GM20431 (cell line): ENCODE results near the gene TENT4A.
"Not testable (repeated sequence)": the region's sequence is repeated elsewhere in the genome, so short reads cannot be mapped to it uniquely, and the experiment has no call there.

Experiments
- in situ Hi-C: fragments of 300-500 bp; cut with MseI, MboI; formaldehyde crosslinking; loops from one replicate; pipeline ENCODE4 v1.15.0; 2020; ENCODE audit warnings: low sequenced_read_pairs; ENCODE audit not compliant: unreplicated experiment

Gene TENT4A

DNA sequence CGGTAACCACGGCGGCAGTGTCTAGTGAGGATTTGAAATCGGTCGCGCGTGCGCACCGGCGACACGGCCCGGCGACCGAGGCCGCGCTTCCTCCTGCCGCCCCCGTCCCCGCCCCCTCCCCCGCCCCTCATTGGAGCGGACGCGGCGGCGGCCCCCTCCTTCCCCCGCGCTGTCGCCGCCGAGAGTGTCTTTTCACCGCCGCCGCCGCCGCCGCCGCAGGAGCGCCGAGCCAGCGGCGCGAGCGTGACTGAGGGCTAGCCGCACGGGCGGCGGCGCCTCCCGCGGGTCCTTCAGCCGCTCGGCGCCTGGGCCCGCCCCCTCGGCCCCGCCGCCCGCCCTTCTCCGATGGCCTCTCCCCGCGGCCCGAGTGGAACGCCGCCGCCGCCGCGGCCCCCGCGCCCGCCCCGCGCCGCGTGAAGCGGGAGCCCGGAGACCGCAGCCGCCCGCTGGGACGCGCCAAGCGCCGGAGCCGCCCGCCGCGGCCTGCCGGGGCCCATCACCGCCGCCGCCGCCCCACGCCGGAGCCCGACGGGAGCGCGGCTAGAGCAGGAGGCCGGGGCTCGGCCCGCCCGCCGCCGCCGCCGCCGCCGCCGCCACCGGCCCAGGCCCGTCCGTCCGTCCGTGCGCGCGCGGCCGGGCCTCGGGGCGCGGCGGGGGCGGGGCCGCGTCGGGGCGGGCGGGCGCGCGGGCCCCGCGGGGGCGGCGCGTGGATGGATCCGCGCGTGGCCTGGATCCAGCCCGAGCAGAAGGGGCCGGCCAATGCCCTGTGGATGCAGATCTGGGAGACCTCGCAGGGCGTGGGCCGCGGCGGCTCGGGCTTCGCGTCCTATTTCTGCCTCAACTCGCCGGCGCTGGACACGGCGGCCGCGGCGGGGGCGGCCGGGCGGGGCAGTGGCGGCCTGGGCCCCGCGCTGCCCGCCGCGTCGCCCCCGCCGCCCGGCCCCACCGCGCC, at the start of gene TENT4A:
Gene TENT4A, plus strand, starts transcription at position 159 of the 952 bp plus-strand sequence. Its CDS starts 552 bp downstream, at position 711.
- in situ Hi-C loops = no loop called here

DNA sequence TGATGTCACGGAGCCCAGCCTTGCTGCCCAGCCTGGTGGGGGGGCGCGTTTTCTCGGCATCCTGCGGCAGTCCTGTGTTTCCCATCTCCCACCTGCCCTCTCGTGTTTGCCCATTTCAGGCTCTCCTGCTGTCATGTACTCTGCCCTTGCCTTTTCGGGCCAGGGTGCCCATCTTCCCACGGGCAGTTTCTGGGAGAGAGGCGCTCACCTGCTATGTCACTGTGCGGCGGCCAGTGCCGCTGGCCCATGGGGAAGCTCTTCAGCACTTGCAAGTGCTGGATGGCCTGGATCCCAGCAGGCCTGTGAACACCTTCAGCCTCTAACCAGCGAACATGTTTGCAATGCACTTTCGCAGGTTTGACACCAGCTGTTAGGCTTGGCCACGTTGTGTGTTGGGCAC, 46.5 kb upstream of the TENT4A start:
- in situ Hi-C loops = no loop called here

DNA sequence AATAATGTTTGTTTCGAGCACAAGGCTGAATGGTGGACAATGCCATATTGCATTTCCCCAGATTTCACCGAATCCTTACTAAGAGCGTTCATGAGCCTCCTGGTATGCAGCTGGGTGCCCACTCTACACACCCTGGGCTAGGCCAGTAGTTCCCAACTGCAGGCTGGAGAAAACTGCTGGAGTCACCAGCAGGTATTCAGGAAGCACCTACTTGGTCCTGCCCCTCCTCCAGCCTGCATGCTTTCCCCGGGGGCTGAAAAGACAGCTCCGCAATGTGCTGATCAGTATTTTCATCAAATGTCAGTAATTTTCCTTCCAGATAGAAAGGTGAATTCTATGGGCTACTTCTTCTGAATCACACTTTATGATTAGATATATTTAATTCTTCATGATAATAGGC, 45.6 kb upstream of the TENT4A start:
- in situ Hi-C loops = no loop called here

DNA sequence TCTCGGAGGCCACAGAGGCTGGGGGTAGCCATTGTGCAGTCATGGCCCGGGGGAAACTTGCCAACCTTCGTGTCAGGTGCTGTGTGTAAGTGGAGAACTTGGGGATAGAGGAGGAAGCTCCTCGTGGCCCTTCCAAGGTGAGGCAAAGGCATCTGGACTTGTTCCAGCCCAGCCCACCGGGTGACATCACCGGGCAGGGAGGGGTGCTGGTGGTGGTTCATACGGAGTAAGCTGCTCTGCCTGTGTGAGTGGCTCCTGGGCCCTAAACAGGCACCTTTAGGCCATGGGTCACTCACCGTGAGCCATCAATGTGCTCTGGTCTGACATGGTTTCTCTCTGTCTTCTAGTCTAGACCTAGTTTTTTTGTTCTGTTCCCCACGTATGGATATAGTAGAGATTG, 44.5 kb upstream of the TENT4A start:
- in situ Hi-C loops = not testable (repeated sequence)

DNA sequence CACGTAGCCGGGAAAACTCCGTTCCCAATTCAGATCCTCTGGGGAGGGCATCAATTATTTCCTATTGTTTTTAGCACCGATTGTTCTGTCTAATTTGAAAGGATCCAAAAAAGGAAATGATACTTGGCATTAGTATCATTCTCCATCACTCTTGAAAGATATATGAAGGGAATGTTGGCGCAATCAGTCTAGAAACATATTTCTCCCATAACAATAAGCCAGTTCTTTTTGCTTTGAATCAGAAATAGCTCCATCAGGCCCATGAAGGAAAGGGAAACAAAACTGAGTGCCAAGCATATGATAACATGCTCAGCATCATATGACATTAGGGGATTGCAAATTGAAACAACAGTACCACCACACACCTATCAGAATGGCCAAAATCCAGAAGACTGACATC, 40.2 kb upstream of the TENT4A start:
- in situ Hi-C loops = no loop called here

DNA sequence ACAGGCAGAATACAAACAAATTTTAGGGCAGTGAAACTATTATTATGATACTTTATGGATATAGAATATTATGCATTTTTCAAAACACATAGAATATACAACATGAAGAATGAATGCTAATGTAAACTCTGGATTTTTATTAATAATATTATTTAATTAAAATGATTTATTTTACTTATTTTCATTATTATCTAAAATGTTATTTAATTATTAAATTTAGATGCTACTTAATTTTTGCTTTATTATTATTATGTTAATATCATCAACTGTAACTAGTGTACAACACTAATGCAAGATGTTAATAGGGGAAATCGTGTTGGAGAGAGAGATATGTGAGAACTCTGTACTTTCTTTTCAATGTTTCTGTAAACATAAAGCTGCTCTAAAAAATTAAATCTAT, 39.3 kb upstream of the TENT4A start:
- in situ Hi-C loops = no loop called here

DNA sequence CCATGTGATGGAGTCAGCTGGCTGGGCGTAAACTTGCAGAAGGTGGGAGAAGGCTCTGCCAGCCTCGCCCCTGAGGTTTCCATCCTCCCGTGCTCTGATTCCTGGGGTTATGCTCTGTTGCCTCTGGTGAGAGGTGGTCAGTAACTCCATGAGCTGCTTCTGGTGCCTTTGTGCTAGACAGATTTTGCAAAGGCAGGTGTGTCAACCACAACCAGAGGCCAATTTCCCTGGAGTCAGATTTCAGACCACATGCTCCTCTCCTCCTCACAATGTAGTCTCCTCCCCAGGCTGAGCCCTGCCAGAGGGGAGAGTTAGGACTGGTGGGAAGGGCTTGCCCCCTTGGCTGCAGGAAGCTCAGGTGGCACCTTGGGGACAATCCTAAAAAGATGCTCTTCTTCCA, 38.8 kb upstream of the TENT4A start:
- in situ Hi-C loops = no loop called here

DNA sequence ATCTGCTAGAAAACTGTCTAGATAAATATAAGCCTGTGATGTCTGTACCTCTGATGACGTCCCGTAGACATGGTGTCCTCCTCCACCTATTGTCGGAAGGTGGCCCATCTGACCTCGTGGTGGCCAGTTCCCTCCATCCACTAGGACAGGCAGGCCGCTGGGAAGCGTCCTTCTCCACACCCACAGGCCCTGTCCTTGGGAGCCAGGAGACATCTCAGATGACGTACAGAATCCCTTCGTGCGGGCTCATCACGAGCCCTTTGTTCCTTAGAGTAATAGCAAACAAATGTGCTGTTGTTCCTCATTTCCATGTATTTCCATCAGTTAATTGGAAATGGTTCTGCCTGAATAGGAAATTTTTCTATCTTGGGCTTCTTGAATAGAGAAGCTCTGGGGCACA, 38.3 kb upstream of the TENT4A start:
- in situ Hi-C loops = no loop called here

DNA sequence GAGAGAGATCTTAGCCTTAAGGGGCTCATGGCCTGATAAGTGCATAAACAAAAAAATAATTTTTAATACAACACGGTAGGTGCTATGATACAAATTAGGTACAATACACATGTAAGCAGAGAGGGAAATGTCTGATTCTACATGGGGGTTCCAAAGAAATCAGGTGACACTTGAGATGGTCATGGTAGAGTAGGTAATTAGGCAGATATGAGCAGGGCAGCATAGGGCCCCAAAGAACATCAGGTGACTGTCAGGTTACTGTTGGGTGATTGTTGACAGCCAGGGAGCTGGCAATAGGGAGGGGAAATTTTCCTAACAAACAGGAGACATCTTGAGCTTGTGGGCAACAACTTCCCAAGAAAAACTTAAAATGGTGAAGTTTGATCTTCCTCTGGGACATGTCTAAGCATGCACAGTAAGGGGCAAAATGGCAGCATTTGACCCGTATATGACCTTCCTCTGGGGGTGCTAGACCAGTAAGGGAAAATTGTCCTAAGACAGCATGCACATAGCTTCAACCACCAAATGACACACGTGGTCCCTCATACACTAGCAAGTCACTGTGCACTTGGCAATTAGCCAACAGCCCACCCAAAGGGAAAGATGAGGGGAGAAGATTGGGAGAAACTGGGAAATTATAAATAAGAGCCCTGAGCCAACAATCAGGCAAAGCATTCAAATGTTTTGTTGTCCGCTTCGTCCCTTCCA, 37.3 kb upstream of the TENT4A start:
- in situ Hi-C loops = no loop called here

DNA sequence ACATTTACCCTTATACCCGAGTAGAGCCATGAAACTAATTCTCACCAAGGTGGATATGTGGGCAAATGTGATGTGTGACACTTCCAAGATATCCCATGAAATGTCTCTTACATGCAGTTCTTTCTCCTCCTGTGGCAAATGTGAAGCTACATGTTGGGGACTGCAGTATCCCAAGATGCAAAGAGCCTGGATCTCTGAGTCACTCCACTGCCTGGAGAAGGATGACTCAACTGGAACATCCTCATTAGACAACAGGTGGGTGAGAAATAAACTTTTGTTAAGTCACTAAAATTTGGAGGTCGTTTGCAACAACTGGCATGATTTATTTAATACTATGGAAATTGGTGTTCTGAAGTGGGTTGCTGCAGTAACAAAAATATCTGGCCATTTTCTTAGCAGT, 36.5 kb upstream of the TENT4A start:
- in situ Hi-C loops = no loop called here

DNA sequence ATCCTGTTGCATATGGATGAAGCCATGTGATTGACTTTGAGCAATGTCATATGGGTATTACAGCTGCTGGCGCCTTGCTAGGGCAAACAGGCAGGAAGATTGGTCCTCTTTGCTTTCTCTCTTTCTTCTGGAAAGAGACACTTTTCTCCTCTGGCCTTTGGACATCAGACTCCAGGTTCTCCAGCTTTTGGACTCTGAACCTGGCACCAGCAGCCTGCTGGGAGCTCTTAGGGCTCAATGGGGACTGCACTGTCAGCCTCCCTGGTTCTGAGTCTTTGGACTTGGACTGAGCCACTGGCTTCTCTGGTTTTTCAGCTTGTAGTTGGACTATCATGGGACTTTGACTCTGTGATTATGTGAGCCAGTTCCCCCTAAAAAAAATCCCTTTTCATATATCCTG, 34.8 kb upstream of the TENT4A start:
- in situ Hi-C loops = no loop called here

DNA sequence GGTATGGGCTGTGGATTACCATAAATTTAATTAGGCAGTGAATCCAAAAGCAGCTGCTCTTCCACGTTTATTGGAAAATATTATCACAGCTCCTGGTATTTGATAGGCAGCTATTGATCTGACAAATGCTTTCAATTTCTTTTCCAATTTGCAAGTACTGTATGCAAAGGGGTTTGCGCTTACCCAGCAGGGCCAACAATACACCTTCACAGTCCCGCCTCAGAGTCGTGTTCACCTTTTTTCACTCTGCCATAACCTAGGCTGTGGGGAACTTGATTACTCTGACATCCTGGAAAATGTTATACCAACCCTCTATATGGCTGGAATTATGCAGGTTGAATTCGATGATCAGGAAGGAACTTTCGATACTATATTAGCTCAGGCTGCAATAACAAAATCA, 32.3 kb upstream of the TENT4A start:
- in situ Hi-C loops = no loop called here

DNA sequence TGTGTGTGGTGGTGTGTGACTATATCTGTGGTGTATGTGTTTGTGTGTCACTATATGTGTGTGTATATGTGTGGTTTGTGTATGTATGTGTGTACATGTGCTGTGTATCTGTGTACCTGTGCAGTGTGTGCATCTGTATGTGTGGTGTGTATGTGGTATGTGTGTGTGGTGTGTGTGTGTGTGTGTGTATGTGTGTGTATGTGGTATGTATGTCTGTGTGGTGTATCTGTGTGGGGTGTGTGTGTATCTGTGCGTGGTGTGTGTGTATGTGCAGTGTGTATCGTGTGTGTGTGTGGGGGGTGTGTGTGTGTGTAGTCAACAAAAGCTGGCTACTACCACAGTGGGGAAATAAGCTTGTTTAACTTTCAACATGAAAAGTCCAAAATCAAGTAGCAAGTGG, 31.6 kb upstream of the TENT4A start:
- in situ Hi-C loops = no loop called here

DNA sequence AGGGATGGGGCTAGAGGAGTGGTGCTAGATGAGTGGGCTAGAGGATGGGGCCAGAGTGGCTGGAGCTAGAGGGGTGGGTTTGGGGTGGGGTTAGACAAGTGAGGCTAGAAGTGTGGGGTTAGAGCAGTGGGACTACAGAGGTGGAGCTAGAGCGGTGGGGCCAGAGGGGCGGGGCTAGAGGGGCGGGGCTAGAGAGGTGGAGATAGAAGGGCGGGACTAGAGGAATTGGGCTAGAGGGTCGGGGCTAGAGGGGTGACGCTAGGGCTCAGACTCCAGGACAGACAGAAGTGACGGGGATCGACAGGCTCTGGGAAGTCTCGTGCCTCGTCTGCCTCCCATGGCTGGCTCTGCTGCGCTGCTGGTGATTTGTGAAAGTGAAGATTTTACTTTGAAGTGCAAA, 31.0 kb upstream of the TENT4A start:
- in situ Hi-C loops = no loop called here

DNA sequence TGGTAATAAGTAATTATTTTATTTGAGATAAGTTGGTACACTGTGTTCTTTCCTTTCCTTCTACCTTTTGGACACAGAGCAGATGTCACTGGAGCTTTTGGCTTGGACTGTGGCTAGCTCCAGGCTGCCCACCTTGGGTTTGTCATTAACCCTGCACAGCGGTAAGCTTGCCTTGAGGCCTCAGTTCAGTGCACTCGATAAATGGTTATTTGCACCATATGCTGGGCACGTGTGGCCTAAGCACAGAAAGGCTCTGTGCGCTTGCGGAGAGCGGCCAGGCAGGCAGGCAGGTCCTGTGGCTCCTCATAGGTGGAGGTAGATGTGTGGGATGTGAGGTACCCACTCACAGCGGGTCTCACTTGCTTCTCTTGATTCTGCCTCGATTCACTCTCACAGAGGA, 30.0 kb upstream of the TENT4A start:
- in situ Hi-C loops = no loop called here

DNA sequence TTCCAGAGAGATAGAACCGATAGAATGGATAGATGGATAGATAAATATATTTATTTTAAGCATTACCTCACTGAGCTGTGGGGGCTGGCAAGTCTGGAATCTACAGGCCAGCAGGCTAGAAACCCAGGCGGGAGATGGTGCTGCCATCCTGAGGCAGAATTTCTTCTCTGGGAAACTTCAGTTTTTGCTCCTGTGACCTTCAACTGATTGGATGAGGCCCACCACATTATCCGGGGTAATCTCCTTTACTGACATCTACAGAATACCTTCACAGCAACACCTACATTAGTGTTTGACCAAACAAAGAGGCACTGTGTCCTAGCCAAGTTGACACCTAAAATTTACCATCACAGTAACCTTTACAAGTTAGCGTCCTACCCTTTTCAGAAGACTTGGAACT, 29.2 kb upstream of the TENT4A start:
- in situ Hi-C loops = no loop called here

DNA sequence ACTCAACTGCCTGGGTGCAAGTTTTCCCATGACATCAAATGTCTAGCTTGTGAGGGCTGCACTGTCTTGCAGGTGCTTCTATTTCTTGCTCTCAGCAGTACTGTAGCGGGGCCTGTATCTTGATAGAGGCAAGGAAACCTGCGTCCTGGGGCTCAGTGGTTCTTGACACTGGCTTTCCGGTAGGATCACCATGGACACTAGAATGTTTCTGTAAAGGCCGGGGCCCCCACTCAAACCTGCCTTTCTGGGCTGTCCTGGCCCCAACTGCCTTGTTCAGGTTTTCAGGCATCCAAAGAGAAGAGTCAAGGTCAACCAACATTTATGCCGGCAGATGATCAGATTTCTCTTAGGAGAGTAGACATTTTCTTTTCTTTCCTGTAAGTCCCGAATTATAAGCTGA, 26.7 kb upstream of the TENT4A start:
- in situ Hi-C loops = no loop called here

DNA sequence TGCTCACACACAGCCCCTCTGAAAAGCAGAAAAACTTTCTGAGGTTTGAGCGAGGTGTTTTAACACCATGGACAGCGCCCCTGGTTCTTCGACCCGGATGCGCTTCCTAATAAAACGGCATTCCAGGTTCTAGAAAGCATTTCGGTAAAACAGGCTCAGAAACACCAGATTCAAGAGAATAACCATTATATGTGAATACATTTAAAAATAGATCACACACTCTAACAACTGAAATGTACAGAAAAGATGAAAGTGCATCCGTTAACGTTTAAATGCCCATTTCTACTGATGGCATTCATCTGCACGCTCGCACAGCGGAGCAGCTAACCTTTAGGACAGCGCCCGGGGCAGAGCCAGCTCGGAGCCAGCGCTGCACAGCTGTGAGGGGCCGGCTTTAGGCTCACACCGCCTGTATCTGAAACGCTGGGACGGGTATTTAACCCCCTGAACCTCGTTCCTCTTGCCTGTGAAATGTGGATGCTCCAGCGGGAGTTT, 26.3 kb upstream of the TENT4A start:
- in situ Hi-C loops = no loop called here

DNA sequence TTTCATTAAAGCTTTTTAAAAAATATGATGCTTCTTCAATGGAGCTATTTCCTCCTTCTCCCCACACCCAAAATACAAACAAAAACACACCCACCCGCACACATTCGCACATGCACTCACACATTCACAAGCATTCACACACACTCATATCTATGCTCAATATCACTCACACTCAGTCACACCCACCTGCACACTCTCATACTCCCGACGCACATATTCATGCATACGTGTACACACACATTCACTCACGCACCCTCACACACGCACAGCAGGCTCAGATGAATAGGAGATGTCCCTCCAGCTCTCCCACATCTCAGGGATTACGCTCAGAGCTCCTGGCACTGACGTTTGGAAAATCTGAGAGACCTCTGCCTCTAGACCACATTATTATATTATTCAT, 25.7 kb upstream of the TENT4A start:
- in situ Hi-C loops = no loop called here

DNA sequence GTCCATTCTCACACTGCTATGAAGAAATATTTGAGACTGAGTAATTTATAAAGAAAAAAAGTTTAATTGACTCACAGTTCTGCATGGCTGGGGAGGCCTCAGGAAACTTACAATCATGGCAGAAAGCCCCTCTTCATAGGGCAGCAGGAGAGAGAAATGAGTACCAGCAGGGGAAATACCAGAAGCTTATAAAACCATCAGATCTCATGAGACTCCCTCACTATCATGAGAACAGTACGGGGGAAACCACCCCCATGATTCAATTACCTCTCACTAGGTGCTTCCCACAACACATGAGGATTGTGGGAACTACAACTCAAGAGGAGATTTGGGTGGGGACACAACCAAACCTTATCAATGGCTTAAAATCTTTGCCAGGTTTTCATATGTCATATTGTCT, 20.3 kb upstream of the TENT4A start:
- in situ Hi-C loops = no loop called here

DNA sequence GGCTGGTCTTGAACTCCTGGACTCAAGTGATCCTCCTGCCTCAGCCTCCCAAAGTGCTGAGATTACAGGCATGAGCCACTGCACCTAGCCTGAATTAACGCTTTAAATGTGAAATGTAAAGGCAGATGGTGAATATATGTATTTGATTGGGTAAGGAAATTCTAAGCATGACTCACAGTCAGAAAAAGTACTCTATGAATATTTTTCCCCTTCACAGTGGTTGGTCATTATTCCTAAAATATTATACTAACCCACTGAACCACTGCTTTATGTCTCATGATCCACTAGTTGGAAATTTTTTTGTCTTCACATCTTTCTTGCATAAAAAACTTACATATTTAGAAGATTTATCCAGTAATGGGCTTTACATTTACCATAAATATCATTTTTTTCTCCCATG, 14.5 kb upstream of the TENT4A start:
- in situ Hi-C loops = no loop called here
